Skeletal muscle satellite cell (primary cell): ENCODE results near the gene DUSP9.
A peak's percentile ranks its signal among the peaks of the same experiment; 100 is the strongest.

Experiments
- H3K27me3 ChIP-seq: 2 replicates; pipeline ENCODE4 v1.7.0; 2013; ENCODE audit warnings: low read length; ENCODE audit not compliant: control insufficient read depth, insufficient read depth
- H3K36me3 ChIP-seq: 2 replicates; pipeline ENCODE4 v1.7.0; 2013; ENCODE audit warnings: mild to moderate bottlenecking, control low read depth, low read length; ENCODE audit not compliant: insufficient read depth
- H3K4me1 ChIP-seq: 2 replicates; pipeline ENCODE4 v1.7.0; 2013; ENCODE audit warnings: low read length; ENCODE audit not compliant: control insufficient read depth, insufficient read depth
- H3K4me2 ChIP-seq: 2 replicates; pipeline ENCODE4 v1.7.0; 2013; ENCODE audit warnings: mild to moderate bottlenecking, low read length
- H3K4me3 ChIP-seq: 2 replicates; pipeline ENCODE4 v1.7.0; 2013; ENCODE audit warnings: low read length
- H3K9ac ChIP-seq: 2 replicates; pipeline ENCODE4 v1.7.0; 2013; ENCODE audit warnings: mild to moderate bottlenecking, low read depth, low read length, moderate library complexity
- H3K9me3 ChIP-seq: replicated peaks from 2 replicates; pipeline ENCODE4 v1.7.0; 2013; ENCODE audit warnings: mild to moderate bottlenecking, control low read depth, low read length

Gene DUSP9

GRCh38 chrX:153662266-153662665, 15.3 kb downstream of the DUSP9 start:
- Histone ChIP-seq H3K4me2 (no peak overlapping the region), H3K36me3 (no peaks in the 10 kb centered on the region), H3K4me3 (no peak overlapping the region), H3K9me3 (no peaks in the 10 kb centered on the region), H3K4me1 (no peaks in the 10 kb centered on the region), H3K9ac (no peak overlapping the region), H3K27me3 (peaks cover 29% of the 10 kb centered on the region)

- Histone ChIP-seq H3K4me2 (no peak overlapping the region), H3K9me3 (no peaks in the 10 kb centered on the region), H3K4me1 (no peaks in the 10 kb centered on the region), H3K9ac (no peak overlapping the region), H3K36me3 (no peaks in the 10 kb centered on the region), H3K4me3 (no peak overlapping the region), H3K27me3 (peaks cover 23% of the 10 kb centered on the region)
These were observed 18.8 kb downstream of the DUSP9 start for GRCh38 chrX:153665726-153666306.

GRCh38 chrX:153667281-153667955, 20.4 kb downstream of the DUSP9 start:
- Histone ChIP-seq H3K27me3 (peaks cover 8% of the 10 kb centered on the region), H3K4me3 (no peak overlapping the region), H3K36me3 (no peaks in the 10 kb centered on the region), H3K4me1 (no peaks in the 10 kb centered on the region), H3K9me3 (no peaks in the 10 kb centered on the region), H3K4me2 (peak overlapping the region; percentile 58), H3K9ac (no peak overlapping the region)

GRCh38 chrX:153667956-153668396, 21.0 kb downstream of the DUSP9 start:
- peak overlapping the region; percentile 58 for H3K4me2 ChIP-seq
- no peak overlapping the region for H3K4me3 ChIP-seq
- H3K27me3 ChIP-seq, result peaks cover 5% of the 10 kb centered on the region
- no peaks in the 10 kb centered on the region for H3K36me3 ChIP-seq
- no peaks in the 10 kb centered on the region for H3K9me3 ChIP-seq
- H3K4me1 ChIP-seq, result no peaks in the 10 kb centered on the region
- H3K9ac ChIP-seq, result no peak overlapping the region

GRCh38 chrX:153668423-153669173, 21.6 kb downstream of the DUSP9 start:
- Histone ChIP-seq H3K9me3 (no peaks in the 10 kb centered on the region), H3K36me3 (no peaks in the 10 kb centered on the region), H3K4me3 (no peak overlapping the region), H3K9ac (no peak overlapping the region), H3K4me1 (no peaks in the 10 kb centered on the region), H3K4me2 (no peak overlapping the region), H3K27me3 (peaks cover 5% of the 10 kb centered on the region)

- H3K36me3 ChIP-seq, result no peaks in the 10 kb centered on the region
- H3K27me3 ChIP-seq, result peaks cover 10% of the 10 kb centered on the region
- no peak overlapping the region for H3K4me3 ChIP-seq
These were observed 22.3 kb downstream of the DUSP9 start for GRCh38 chrX:153669174-153669890.

GRCh38 chrX:153669901-153670731, 23.1 kb downstream of the DUSP9 start:
- H3K9ac ChIP-seq, result no peak overlapping the region
- no peaks in the 10 kb centered on the region for H3K4me1 ChIP-seq
- H3K4me3 ChIP-seq, result no peak overlapping the region
- H3K27me3 ChIP-seq, result peaks cover 17% of the 10 kb centered on the region
- no peak overlapping the region for H3K4me2 ChIP-seq
- no peaks in the 10 kb centered on the region for H3K9me3 ChIP-seq
- no peaks in the 10 kb centered on the region for H3K36me3 ChIP-seq

More at GRCh38 chrX:153669174-153669890, 22.3 kb downstream of the DUSP9 start:
- no peak overlapping the region for H3K9ac ChIP-seq
- H3K4me2 ChIP-seq, result no peak overlapping the region
- H3K9me3 ChIP-seq, result no peaks in the 10 kb centered on the region
- H3K4me1 ChIP-seq, result no peaks in the 10 kb centered on the region

- Histone ChIP-seq H3K9ac (no peak overlapping the region), H3K9me3 (no peaks in the 10 kb centered on the region), H3K36me3 (no peaks in the 10 kb centered on the region), H3K4me2 (no peak overlapping the region), H3K4me1 (no peaks in the 10 kb centered on the region), H3K4me3 (no peak overlapping the region), H3K27me3 (peaks cover 13% of the 10 kb centered on the region)
These were observed 24.0 kb downstream of the DUSP9 start for GRCh38 chrX:153670748-153671588.

GRCh38 chrX:153671589-153672530, 24.9 kb downstream of the DUSP9 start:
- Histone ChIP-seq H3K4me1 (no peaks in the 10 kb centered on the region), H3K36me3 (no peaks in the 10 kb centered on the region), H3K4me2 (no peak overlapping the region), H3K27me3 (peaks cover 13% of the 10 kb centered on the region), H3K9me3 (no peaks in the 10 kb centered on the region), H3K4me3 (no peak overlapping the region), H3K9ac (no peak overlapping the region)
